Hematopoietic multipotent progenitor cell treated with erythropoietin and hydrocortisone succinate and interleukin-3 and kit ligand, for 6 days (in vitro differentiated cells): ENCODE data around the gene SPART.
"Not testable (repeated sequence)": the region's sequence is repeated elsewhere in the genome, so short reads cannot be mapped to it uniquely, and the experiment has no call there.

ENCODE experiments used
- DNase-seq: peaks from one replicate; pipeline ENCODE4 v3.0.0-alpha.2; 2015

SPART gene

GRCh38 chr13:36313047-36313969 lies 32.9 kb downstream of the SPART start:
- DNase-seq: no peak

GRCh38 chr13:36310417-36311108 lies 35.6 kb downstream of the SPART start:
- no peak for DNase-seq

GRCh38 chr13:36302289-36302688 lies 43.9 kb downstream of the SPART start:
- no peak for DNase-seq

- DNase-seq: not testable (repeated sequence)
Observed at GRCh38 chr13:36299469-36299868, 46.7 kb downstream of the SPART start.

GRCh38 chr13:36298535-36299068 lies 47.6 kb downstream of the SPART start:
- no peak for DNase-seq

- DNase-seq: peak; percentile 91
Observed at GRCh38 chr13:36297366-36298338, 48.5 kb downstream of the SPART start, which contains the start of gene CCDC169. Gene CCDC169, minus strand, starts transcription at chr13:36297814. Its CDS starts 95 bp downstream, at chr13:36297719.

- peak; percentile 61 for DNase-seq
Observed at GRCh38 chr13:36294096-36294495, 52.1 kb downstream of the SPART start.

- no peak for DNase-seq
Observed at GRCh38 chr13:36293497-36293896, 52.7 kb downstream of the SPART start.

GRCh38 chr13:36288794-36289391 lies 57.3 kb downstream of the SPART start:
- peak; percentile 49 for DNase-seq

- DNase-seq: no peak
Observed at GRCh38 chr13:36286006-36286405, 60.2 kb downstream of the SPART start.

GRCh38 chr13:36282821-36283432 lies 63.3 kb downstream of the SPART start:
- DNase-seq: peak; percentile 75

GRCh38 chr13:36275190-36276002 lies 70.8 kb downstream of the SPART start:
- peak; percentile 83 for DNase-seq

- DNase-seq: no peak
Observed at GRCh38 chr13:36273431-36273830, 72.8 kb downstream of the SPART start.

GRCh38 chr13:36261976-36262375 lies 84.2 kb downstream of the SPART start:
- no peak for DNase-seq

GRCh38 chr13:36261011-36261410 lies 85.2 kb downstream of the SPART start:
- DNase-seq: no peak

- no peak for DNase-seq
Observed at GRCh38 chr13:36259361-36260137, 86.6 kb downstream of the SPART start.

- DNase-seq: no peak
Observed at GRCh38 chr13:36258831-36259230, 87.4 kb downstream of the SPART start.
